Prostate gland (tissue), 2 donors: ENCODE results near the gene GUCY2D. TPM values are rescaled to one million over a fixed set of nuclear protein-coding genes. Genes with fewer than 3 reads are reported as not detected.
"Not testable (repeated sequence)": the region's sequence is repeated elsewhere in the genome, so short reads cannot be mapped to it uniquely, and the experiment has no call there.

Source experiments
- DNase-seq: peaks from one replicate; pipeline ENCODE4 v3.0.0-alpha.2; 2019; ENCODE audit warnings: low spot score
- H3K27ac ChIP-seq, 2 donors: fragments of 200-600 bp; sonication (generic); 2 replicates each; pipeline ENCODE4 v1.5.1; 2017 to 2019
- H3K27me3 ChIP-seq: fragments of 200-600 bp; sonication (generic); replicated peaks from 2 replicates; pipeline ENCODE4 v1.5.1; 2019; ENCODE audit not compliant: insufficient read depth
- H3K36me3 ChIP-seq, 2 donors: fragments of 200-600 bp; sonication (generic); 1 replicate in 1 of 2; 2 replicates in 1 of 2; pipeline versions ENCODE4 v1.5.1 to v1.8.1; 2017 to 2019
- H3K4me1 ChIP-seq: fragments of 200-600 bp; sonication (generic); replicated peaks from 2 replicates; pipeline ENCODE4 v1.5.1; 2019
- H3K4me3 ChIP-seq, 2 donors: fragments of 200-600 bp; sonication (generic); 2 replicates each; pipeline ENCODE4 v1.5.1; 2017 to 2019
- H3K9me3 ChIP-seq: fragments of 200-600 bp; sonication (generic); 2 replicates; pipeline ENCODE4 v1.5.1; 2017
- POLR2A ChIP-seq: fragments of 450-650 bp; IDR thresholded peaks from one replicate; pipeline ENCODE4 v1.6.1; 2016; ENCODE audit warnings: antibody characterized with exemption, mild to moderate bottlenecking
- POLR2AphosphoS5 ChIP-seq: sonication (generic); formaldehyde crosslinking; IDR thresholded peaks from one replicate; pipeline ENCODE4 v1.6.1; 2017; ENCODE audit warnings: antibody characterized with exemption
- WGBS: methylation state at CpG from one replicate; pipeline ENCODE4 v1.1.5; 2018; 5-methylcytosine and 5-hydroxymethylcytosine counted together
- intact Hi-C: fragments of 100-400 bp; cut with DNase I; formaldehyde crosslinking; loops from one replicate; pipeline ENCODE4 v1.14.2; 2022
- total RNA-seq, 2 donors: library from RNA; depleted of rRNA; stranded (reverse); fragments of >200 nt; gene quantifications; one replicate each; pipeline ENCODE4 v1.1.0, GENCODE V29; 2016
- TF ChIP-seq, protein P1 (sequence below), 4 experiments: fragments of 200-600 bp in 2 of 4; fragments of 450-650 bp in 2 of 4; sonication (generic) in 2 of 4; IDR thresholded peaks; 1 replicate in 3 of 4; 2 replicates in 1 of 4; pipeline ENCODE4 v1.5.1; 2016 to 2019; ENCODE audit warnings: antibody characterized with exemption in 4 of 4, mild to moderate bottlenecking in 2 of 4, moderate library complexity in 2 of 4

The GUCY2D gene
- total RNA-seq, 2 donors from 2014 or later: 1.8 TPM; not detected in 1

DNA sequence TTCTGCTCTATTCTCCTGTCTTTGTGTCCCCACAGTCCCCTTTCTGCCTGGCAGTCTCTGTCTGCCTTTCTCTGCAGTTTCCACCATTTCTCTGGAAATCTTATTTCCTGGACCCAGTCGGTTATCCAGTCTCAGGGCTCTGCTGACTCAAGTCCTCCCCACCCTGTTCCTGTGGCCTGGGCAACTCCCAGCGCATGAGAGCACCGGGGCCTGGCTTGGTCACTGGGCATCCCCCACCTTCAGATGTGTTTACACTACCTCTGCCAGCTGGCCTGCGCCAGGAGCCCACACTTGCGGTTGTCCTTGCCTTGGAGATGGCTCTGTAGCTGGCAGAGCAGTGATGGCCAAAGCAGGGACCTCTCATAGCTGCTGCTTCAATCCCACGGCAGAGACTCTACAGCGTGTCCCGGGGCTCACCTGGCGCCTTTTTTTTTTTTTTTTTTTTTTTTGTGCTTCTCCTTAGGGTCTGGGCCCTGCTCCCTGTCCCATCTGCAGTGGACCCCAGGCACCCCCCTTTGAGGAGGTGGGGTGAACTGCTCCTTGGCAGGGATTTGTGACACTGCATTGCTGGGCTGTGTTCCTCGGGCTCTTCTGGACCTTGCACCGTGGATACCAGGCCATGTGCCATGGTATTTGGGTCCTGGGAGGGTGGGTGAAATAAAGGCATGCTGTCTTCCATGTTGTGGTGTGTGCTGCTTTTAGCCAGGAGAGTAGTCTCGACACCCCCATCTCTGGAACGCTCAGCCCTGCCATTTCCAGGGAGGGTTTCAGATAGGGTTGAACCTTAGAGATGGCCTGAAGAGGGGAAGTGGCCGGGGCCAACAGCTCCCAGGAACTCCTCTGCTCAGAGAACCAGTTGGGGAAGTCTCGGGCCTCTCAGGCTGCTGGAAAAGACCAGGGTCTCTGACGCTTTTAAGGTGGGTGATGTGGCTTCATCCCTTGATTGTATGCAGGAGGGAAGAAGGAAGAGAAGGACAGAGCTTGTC lies 17.5 kb downstream of the GUCY2D start:
- intact Hi-C loops: no loop called here
- Histone ChIP-seq H3K4me1 (peaks cover 12% of the 10 kb centered on the region), H3K4me3 (no peak overlapping the region), H3K36me3 (no peaks in the 10 kb centered on the region), H3K9me3 (no peaks in the 10 kb centered on the region), H3K27me3 (no peaks in the 10 kb centered on the region), H3K27ac (peak overlapping the region; percentile 74 to 84)
- no peak for TF ChIP-seq POLR2AphosphoS5
- TF ChIP-seq, protein P1, sequence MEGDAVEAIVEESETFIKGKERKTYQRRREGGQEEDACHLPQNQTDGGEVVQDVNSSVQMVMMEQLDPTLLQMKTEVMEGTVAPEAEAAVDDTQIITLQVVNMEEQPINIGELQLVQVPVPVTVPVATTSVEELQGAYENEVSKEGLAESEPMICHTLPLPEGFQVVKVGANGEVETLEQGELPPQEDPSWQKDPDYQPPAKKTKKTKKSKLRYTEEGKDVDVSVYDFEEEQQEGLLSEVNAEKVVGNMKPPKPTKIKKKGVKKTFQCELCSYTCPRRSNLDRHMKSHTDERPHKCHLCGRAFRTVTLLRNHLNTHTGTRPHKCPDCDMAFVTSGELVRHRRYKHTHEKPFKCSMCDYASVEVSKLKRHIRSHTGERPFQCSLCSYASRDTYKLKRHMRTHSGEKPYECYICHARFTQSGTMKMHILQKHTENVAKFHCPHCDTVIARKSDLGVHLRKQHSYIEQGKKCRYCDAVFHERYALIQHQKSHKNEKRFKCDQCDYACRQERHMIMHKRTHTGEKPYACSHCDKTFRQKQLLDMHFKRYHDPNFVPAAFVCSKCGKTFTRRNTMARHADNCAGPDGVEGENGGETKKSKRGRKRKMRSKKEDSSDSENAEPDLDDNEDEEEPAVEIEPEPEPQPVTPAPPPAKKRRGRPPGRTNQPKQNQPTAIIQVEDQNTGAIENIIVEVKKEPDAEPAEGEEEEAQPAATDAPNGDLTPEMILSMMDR (IDR thresholded peaks at IDR 0.05): no peak
- no peak for TF ChIP-seq POLR2A
- no peak for DNase-seq
- 75% methylated on average over 16 of the region's 16 CpGs for WGBS

DNA sequence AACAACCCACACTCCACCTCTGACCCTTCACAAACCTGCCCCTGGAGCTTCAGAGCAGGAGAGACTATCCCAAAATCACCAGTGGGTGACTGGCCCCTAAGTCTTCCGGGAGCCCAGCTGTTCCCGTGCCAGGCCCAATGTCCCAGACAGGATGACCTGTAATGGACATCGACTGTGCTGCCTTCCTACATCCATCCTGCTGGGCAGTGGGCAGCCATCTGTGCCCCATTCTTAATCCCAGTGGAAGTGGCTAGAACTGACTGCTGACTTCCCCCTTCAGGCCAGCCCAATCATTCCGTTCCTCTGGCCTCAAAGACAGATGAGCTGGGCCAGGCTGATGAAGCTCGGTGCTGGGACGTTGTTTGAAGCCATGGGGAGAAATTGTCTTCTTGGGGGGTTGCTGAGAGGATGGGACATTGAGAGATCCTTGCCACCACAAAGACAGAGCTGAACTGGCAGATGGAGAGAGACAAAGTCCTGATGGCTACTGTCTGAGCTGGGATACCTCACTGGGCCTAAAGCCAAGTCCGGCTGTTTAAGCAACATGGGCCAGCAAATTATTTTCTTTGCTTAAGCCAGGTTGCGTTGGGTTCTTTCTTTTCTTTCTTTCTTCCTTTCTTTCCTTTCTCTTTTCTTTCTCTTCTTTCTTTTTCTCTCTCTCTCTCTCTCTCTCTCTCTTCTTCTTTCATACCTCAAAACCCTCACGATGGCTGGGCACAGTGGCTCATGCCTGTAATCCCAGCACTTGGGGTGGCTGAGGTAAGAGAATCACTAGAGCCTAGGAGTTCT lies 18.6 kb downstream of the GUCY2D start:
- H3K9me3 ChIP-seq: no peaks in the 10 kb centered on the region
- TF ChIP-seq, protein P1 (IDR thresholded peaks at IDR 0.05): no peak
- TF ChIP-seq POLR2AphosphoS5: no peak
- H3K4me1 ChIP-seq: peaks cover 12% of the 10 kb centered on the region
- 85% methylated on average over 9 of the region's 9 CpGs for WGBS
- no peak overlapping the region for H3K27ac ChIP-seq
- intact Hi-C loops: no loop called here
- no peak for DNase-seq
- H3K27me3 ChIP-seq: no peaks in the 10 kb centered on the region
- H3K4me3 ChIP-seq: no peak overlapping the region
- no peaks in the 10 kb centered on the region for H3K36me3 ChIP-seq

DNA sequence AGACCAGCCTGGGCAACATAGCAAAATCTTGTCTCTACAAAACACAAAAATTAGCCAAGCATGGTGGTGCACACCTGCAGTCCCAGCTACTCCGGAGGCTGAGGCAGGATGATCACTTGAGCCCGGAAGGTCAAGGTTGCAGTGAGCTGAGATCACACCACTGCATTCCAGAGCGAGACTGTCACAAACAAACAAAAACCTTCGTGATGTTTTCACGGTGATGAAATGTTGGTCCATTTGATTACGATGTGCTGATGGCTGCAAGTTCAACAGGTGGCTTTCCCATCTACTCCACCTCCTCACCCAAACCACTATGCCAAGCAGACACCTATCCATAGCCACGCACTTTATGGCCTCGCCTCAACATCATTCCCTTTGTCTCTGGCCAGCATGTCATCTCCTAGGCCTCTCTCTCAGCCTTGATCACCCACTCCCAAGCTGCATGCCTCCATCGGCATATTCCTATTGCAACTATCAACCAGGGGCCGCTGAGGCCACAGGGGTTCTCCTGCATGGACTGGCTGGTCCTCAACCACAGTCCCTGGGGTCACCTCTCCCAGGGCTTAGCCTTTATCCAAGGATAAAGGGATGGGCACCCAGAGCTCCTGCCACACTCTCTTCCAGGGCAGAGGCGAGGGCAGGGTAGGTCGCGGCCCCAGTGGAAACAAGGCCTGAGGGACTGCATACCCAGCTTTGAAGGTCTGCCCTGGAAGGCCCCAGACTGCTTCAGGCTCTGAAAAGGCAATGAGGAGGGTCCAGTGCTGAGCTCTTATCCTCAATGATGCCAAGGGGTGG lies 19.3 kb downstream of the GUCY2D start:
- no peaks in the 10 kb centered on the region for H3K9me3 ChIP-seq
- H3K36me3 ChIP-seq: no peaks in the 10 kb centered on the region
- 95% methylated on average over 13 of the region's 13 CpGs for WGBS
- peaks cover 9% of the 10 kb centered on the region for H3K4me1 ChIP-seq
- no peak overlapping the region for H3K4me3 ChIP-seq
- H3K27me3 ChIP-seq: no peaks in the 10 kb centered on the region
- intact Hi-C loops: no loop called here
- TF ChIP-seq, protein P1 (IDR thresholded peaks at IDR 0.05): no peak
- no peak for TF ChIP-seq POLR2AphosphoS5
- no peak for TF ChIP-seq POLR2A
- DNase-seq: no peak
- no peak overlapping the region for H3K27ac ChIP-seq

DNA sequence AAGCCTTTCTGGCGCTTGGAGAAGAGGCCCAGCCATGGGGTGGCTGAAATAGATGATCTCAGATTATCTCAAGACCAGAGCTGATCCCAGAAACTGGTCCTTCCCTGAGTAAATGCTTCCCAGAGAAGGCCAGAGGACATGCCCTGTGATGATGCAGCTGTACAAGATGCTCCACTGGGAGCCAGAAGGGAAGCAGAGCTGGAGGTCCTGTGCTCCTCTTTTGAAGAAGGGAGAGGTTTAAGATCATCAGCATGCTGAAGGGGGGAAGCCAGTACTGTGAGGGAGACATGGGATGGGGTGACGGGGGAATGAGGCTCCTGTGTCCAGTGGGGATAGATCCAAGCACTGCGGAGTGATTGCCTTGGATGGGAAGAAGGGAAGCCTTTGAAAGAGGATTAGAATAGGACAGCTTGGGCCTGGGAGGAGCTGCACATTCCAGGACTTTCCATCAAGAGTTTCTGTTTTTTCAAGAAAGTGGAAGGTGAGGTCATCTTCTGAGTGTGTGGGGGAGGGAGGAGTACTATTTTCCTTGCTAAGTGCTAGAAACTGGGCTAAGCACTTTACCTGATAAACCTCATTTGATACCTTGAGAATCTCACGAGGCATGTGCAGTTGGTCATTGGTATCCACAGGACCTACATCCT lies 20.1 kb downstream of the GUCY2D start:
- Histone ChIP-seq H3K4me3 (no peak overlapping the region), H3K27me3 (no peaks in the 10 kb centered on the region), H3K9me3 (no peaks in the 10 kb centered on the region), H3K4me1 (peaks cover 9% of the 10 kb centered on the region), H3K27ac (no peak overlapping the region), H3K36me3 (no peaks in the 10 kb centered on the region)
- intact Hi-C loops: no loop called here
- TF ChIP-seq POLR2A (no peak), POLR2AphosphoS5 (no peak)
- TF ChIP-seq, protein P1 (IDR thresholded peaks at IDR 0.05): no peak
- DNase-seq: no peak
- WGBS: 92% methylated on average over 4 of the region's 4 CpGs

DNA sequence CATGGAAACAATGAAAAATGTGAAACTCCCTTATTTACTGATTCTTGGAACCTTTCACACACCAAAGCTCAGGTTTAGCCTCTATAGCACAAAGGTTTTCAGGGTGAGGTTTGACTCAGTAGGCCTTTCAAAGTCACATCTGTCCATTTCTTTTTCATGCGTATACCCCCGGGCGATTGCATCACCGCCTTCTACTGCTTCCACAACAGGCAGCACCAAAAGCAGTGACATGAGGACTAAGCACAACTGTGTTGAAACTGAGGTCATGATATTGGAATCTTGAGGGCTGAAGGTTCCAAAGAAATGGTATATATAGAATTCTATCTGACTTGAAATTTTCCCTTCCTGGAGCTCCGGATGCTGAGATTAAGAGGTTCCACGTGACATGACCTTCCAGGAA lies 21.7 kb downstream of the GUCY2D start:
- H3K27ac ChIP-seq, DNase-seq, H3K27me3 ChIP-seq, intact Hi-C loops, H3K36me3 ChIP-seq, H3K4me3 ChIP-seq, H3K9me3 ChIP-seq, H3K4me1 ChIP-seq: not testable (repeated sequence)
- WGBS: 92% methylated on average over 6 of the region's 6 CpGs
